ENCODE results near the gene PARD6B.

GRCh38 chr20:50750145-50750671, 18.8 kb downstream of the PARD6B start:
- TF ChIP-seq CTCF (IDR thresholded peaks at IDR 0.05; ENCODE audit: borderline replicate concordance, extremely low read depth, low read length, poor library complexity, severe bottlenecking) (no peak), EZH2 (IDR thresholded peaks at IDR 0.05; ENCODE audit: borderline replicate concordance, low read depth, low read length, severe bottlenecking) (no peak)
